Brain microvascular endothelial cell (primary cell): Measurements from ENCODE around the gene CRYL1.

Experiments
- DNase-seq: peaks from one replicate; pipeline ENCODE4 v3.0.0-alpha.2; 2020
- H3K27ac ChIP-seq: fragments of 250-450 bp; sonication (Bioruptor Pico); 2 replicates; pipeline ENCODE4 v1.5.1; 2020; ENCODE audit warnings: mild to moderate bottlenecking, moderate library complexity
- H3K27me3 ChIP-seq: fragments of 250-450 bp; sonication (Bioruptor Pico); replicated peaks from 2 replicates; pipeline ENCODE4 v1.5.1; 2020; ENCODE audit warnings: mild to moderate bottlenecking
- H3K36me3 ChIP-seq: fragments of 250-450 bp; sonication (Bioruptor Pico); replicated peaks from 2 replicates; pipeline ENCODE4 v1.5.1; 2020; ENCODE audit warnings: mild to moderate bottlenecking
- H3K4me3 ChIP-seq: 2 replicates; pipeline ENCODE4 v1.5.1; 2011; ENCODE audit warnings: low read depth, mild to moderate bottlenecking, control low read depth, low read length, moderate library complexity
- CTCF ChIP-seq: IDR thresholded peaks from 2 replicates; pipeline ENCODE4 v1.5.1; 2011; ENCODE audit warnings: low read depth, mild to moderate bottlenecking, moderate library complexity, low read length, control low read depth, inconsistent platforms; ENCODE audit errors: missing control alignments
- in situ Hi-C: cut with HindIII; loops from 2 replicates; pipeline ENCODE4 v1.10.0; 2017; ENCODE audit warnings: low sequenced_read_pairs, low pct_ligation_motif_present

The CRYL1 gene

GRCh38 chr13:20428666-20429644 is 96.7 kb downstream of the CRYL1 start:
- no peak overlapping the region for H3K4me3 ChIP-seq
- H3K27me3 ChIP-seq: no peaks in the 10 kb centered on the region
- TF ChIP-seq CTCF: no peak
- in situ Hi-C loops: no loop called here
- no peak overlapping the region for H3K27ac ChIP-seq
- DNase-seq: no peak
- H3K36me3 ChIP-seq: no peaks in the 10 kb centered on the region

- TF ChIP-seq CTCF: no peak
- Histone ChIP-seq H3K27ac (no peak overlapping the region), H3K27me3 (no peaks in the 10 kb centered on the region), H3K4me3 (no peak overlapping the region), H3K36me3 (no peaks in the 10 kb centered on the region)
- DNase-seq: no peak
- in situ Hi-C loops: no loop called here
Measured at GRCh38 chr13:20426766-20427448, 98.8 kb downstream of the CRYL1 start.

GRCh38 chr13:20425819-20426219 is 99.8 kb downstream of the CRYL1 start:
- in situ Hi-C loops: no loop called here
- H3K36me3 ChIP-seq: no peaks in the 10 kb centered on the region
- DNase-seq: no peak
- H3K27ac ChIP-seq: no peak overlapping the region
- no peak for TF ChIP-seq CTCF
- no peak overlapping the region for H3K4me3 ChIP-seq
- H3K27me3 ChIP-seq: no peaks in the 10 kb centered on the region

DNA sequence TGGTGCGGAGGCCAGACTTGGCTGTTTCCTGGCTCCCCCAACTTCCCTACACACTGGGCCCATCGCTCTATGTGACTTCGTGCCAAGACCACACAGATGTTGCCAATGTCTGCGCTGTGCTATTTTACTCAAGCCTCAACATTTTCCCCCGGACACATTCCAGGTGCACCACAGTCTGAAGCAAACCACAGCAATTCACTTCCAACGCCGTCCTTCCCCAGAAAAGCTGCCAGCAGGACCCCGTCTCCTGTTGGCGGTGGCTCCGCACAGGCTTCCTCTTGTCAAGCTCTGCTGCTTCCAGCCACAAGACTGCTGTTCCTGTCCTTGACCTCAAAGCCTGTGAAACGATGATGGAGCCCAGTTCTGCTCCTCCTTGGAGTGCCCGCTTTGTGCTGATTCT is 100.7 kb downstream of the CRYL1 start:
- no peak for DNase-seq

DNA sequence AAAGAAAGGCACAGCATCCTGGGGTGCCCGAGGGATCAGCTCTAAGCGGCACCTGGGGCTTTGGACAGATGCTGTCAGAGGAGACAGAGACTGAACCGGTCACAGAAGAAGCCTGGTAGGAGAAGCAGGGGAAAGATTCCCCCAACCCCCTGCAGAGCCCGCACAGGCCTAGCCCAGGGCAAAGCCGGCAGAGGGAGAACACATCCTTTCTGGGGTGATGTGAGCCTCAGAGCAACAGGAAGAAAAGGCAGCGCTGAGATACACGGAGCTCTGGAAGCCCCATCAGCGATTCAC is 101.2 kb downstream of the CRYL1 start:
- Histone ChIP-seq H3K4me3 (no peak overlapping the region), H3K27ac (no peak overlapping the region), H3K27me3 (no peaks in the 10 kb centered on the region), H3K36me3 (no peaks in the 10 kb centered on the region)
- no peak for TF ChIP-seq CTCF
- no peak for DNase-seq
- in situ Hi-C loops: loop anchor here (25.0 kb wide), 1 partner anchor 237 kb away; the partner anchor contains the start of gene GJB2

More for the DNA sequence above, 100.7 kb downstream of the CRYL1 start:
- Histone ChIP-seq H3K27ac (no peak overlapping the region), H3K4me3 (no peak overlapping the region), H3K36me3 (no peaks in the 10 kb centered on the region), H3K27me3 (no peaks in the 10 kb centered on the region)
- no peak for TF ChIP-seq CTCF
- in situ Hi-C loops: loop anchor here (25.0 kb wide), 1 partner anchor 238 kb away; the partner anchor contains the start of gene GJB2
